H1 (cell line): ENCODE measurements around the gene SLC35F1.

Experiments
- CTCF ChIP-seq, 3 experiments: IDR thresholded peaks; 1 replicate in 2 of 3; 2 replicates in 1 of 3; pipeline versions ENCODE4 v1.5.1 to v1.6.1; 2011; ENCODE audit warnings: low read length in 3 of 3, mild to moderate bottlenecking in 3 of 3, inconsistent platforms in 2 of 3, low read depth in 1 of 3, moderate library complexity in 1 of 3; ENCODE audit not compliant: insufficient read depth in 1 of 3; ENCODE audit errors: control extremely low read depth in 1 of 3
- RNF2 ChIP-seq: fragments of 200-900, 300-1000 bp; sonication (generic); IDR thresholded peaks from 2 replicates; pipeline ENCODE4 v1.7.1; 2016; ENCODE audit warnings: borderline replicate concordance, low read depth, mild to moderate bottlenecking, antibody characterized with exemption, low read length; ENCODE audit not compliant: poor library complexity, severe bottlenecking; ENCODE audit errors: missing control alignments
- SP1 ChIP-seq: IDR thresholded peaks from 2 replicates; pipeline ENCODE4 v1.6.1; 2011; ENCODE audit warnings: low read depth, low read length
- SP2 ChIP-seq: IDR thresholded peaks from 2 replicates; pipeline ENCODE4 v1.6.1; 2012; ENCODE audit warnings: mild to moderate bottlenecking, low read length, inconsistent platforms
- TCF12 ChIP-seq: IDR thresholded peaks from 2 replicates; pipeline ENCODE4 v1.6.1; 2011; ENCODE audit warnings: low read depth, mild to moderate bottlenecking, low read length

- TF ChIP-seq TCF12, result no peak
- TF ChIP-seq CTCF (IDR thresholded peaks at IDR 0.05; ENCODE audit: control extremely low read depth in 1 of 3, insufficient read depth in 1 of 3, low read depth in 1 of 3, low read length in 3 of 3), result no peak
- TF ChIP-seq SP1, result no peak
- no peak for TF ChIP-seq SP2
- TF ChIP-seq RNF2, result no peak
Observed at GRCh38 chr6:117938311-117938995, 31.4 kb downstream of the SLC35F1 start.
